WTC11 (cell line): Measurements from ENCODE around the gene TRAF7. TPM values are rescaled to one million over a fixed set of nuclear protein-coding genes. Genes with fewer than 3 reads are reported as not detected.

Source experiments
- ATAC-seq: fragments of 200-7000 bp; cut with Tn5 transposase; 2 replicates; pipeline ENCODE4 v1.10.0; 2021; ENCODE audit warnings: mild to moderate bottlenecking, moderate library complexity
- CTCF ChIA-PET: fragments of 300-600 bp; sonication (Branson Sonifier 250); formaldehyde crosslinking; loops from one replicate; lab custom pipeline; 2021; ENCODE audit warnings: antibody characterized with exemption; lab: Charles Lee
- POLR2A ChIA-PET: fragments of 350-600 bp; sonication (Branson Sonifier 250); formaldehyde crosslinking; loops from one replicate; lab custom pipeline; 2021; ENCODE audit warnings: antibody characterized with exemption; lab: Charles Lee
- DNase-seq: peaks from one replicate; pipeline ENCODE4 v3.0.0; 2021; ENCODE audit warnings: low spot score
- H3K27ac Mint-ChIP-seq: 2 replicates; pipeline ENCODE4 v1.8.0; 2021; ENCODE audit warnings: mixed read lengths
- H3K27me3 Mint-ChIP-seq: 2 replicates; pipeline ENCODE4 v1.8.0; 2021; ENCODE audit warnings: low read depth, mild to moderate bottlenecking, moderate library complexity, mixed read lengths
- H3K36me3 Mint-ChIP-seq: 2 replicates; pipeline ENCODE4 v1.8.0; 2021; ENCODE audit warnings: mixed read lengths
- H3K4me1 Mint-ChIP-seq: 2 replicates; pipeline ENCODE4 v1.8.0; 2022; ENCODE audit warnings: mixed read lengths
- H3K4me3 Mint-ChIP-seq: 2 replicates; pipeline ENCODE4 v1.8.0; 2021; ENCODE audit warnings: mild to moderate bottlenecking, moderate library complexity, mixed read lengths
- H3K9me3 Mint-ChIP-seq: 2 replicates; pipeline ENCODE4 v1.8.0; 2021; ENCODE audit warnings: mixed read lengths
- CREB1 ChIP-seq: sonication (generic); formaldehyde crosslinking; IDR thresholded peaks from 2 replicates; pipeline ENCODE4 v1.8.0; 2023; ENCODE audit warnings: mild to moderate bottlenecking, missing genetic modification reagents
- IRF2 ChIP-seq: sonication (generic); formaldehyde crosslinking; IDR thresholded peaks from 2 replicates; pipeline ENCODE4 v1.8.0; 2022; ENCODE audit warnings: low read depth, missing genetic modification reagents, borderline replicate concordance
- KAT7 ChIP-seq: sonication (generic); formaldehyde crosslinking; IDR thresholded peaks from 2 replicates; pipeline ENCODE4 v1.8.1; 2023; ENCODE audit warnings: missing genetic modification reagents, mild to moderate bottlenecking, borderline replicate concordance
- SMAD4 ChIP-seq: sonication (generic); formaldehyde crosslinking; IDR thresholded peaks from 2 replicates; pipeline ENCODE4 v1.8.0; 2022; ENCODE audit warnings: mild to moderate bottlenecking, missing genetic modification reagents
- SP1 ChIP-seq: sonication (generic); formaldehyde crosslinking; conservative IDR thresholded peaks from 2 replicates; pipeline ENCODE4 v1.8.1; 2022; ENCODE audit warnings: missing genetic modification reagents
- TCF7 ChIP-seq: sonication (generic); formaldehyde crosslinking; IDR thresholded peaks from 2 replicates; pipeline ENCODE4 v1.8.0; 2022; ENCODE audit warnings: mild to moderate bottlenecking, low read depth, missing genetic modification reagents, moderate library complexity
- TP53 ChIP-seq: sonication (generic); formaldehyde crosslinking; IDR thresholded peaks from 2 replicates; pipeline ENCODE4 v1.8.1; 2023; ENCODE audit warnings: mild to moderate bottlenecking, missing genetic modification reagents
- ZNF138 ChIP-seq: sonication (generic); formaldehyde crosslinking; conservative IDR thresholded peaks from 2 replicates; pipeline ENCODE4 v1.8.1; 2022; ENCODE audit warnings: mild to moderate bottlenecking, moderate library complexity, missing genetic modification reagents
- ZNF219 ChIP-seq: sonication (generic); formaldehyde crosslinking; IDR thresholded peaks from 2 replicates; pipeline ENCODE4 v1.8.0; 2023; ENCODE audit warnings: missing genetic modification reagents, mild to moderate bottlenecking, borderline replicate concordance
- ZNF416 ChIP-seq: fragments of 250-450 bp; sonication (Bioruptor Pico); IDR thresholded peaks from 2 replicates; pipeline ENCODE4 v1.9.0; 2021; ENCODE audit warnings: mild to moderate bottlenecking, inconsistent platforms
- total RNA-seq: library from RNA; stranded (reverse); gene quantifications from 3 replicates; pipeline ENCODE4 v1.2.3, GENCODE V29; 2021
- TF ChIP-seq, protein P1 (sequence below): sonication (generic); formaldehyde crosslinking; conservative IDR thresholded peaks from 2 replicates; pipeline ENCODE4 v1.8.1; 2022; ENCODE audit warnings: mild to moderate bottlenecking, missing genetic modification reagents
- TF ChIP-seq, protein P2 (sequence below): sonication (generic); formaldehyde crosslinking; IDR thresholded peaks from 2 replicates; pipeline ENCODE4 v1.8.1; 2023; ENCODE audit warnings: mild to moderate bottlenecking, missing genetic modification reagents
- TF ChIP-seq, protein P3 (sequence below): fragments of 250-450 bp; sonication (Bioruptor Pico); IDR thresholded peaks from 2 replicates; pipeline ENCODE4 v2.1.2; 2022; ENCODE audit warnings: mild to moderate bottlenecking, moderate library complexity
- TF ChIP-seq, protein P4 (sequence below): sonication (generic); formaldehyde crosslinking; IDR thresholded peaks from 2 replicates; pipeline ENCODE4 v1.8.0; 2023; ENCODE audit warnings: mild to moderate bottlenecking, missing genetic modification reagents
- TF ChIP-seq, protein P5 (sequence below): sonication (generic); formaldehyde crosslinking; IDR thresholded peaks from 2 replicates; pipeline ENCODE4 v1.8.0; 2022; ENCODE audit warnings: mild to moderate bottlenecking, missing genetic modification reagents
- TF ChIP-seq, protein P6 (sequence below): sonication (generic); formaldehyde crosslinking; IDR thresholded peaks from 2 replicates; pipeline ENCODE4 v1.8.0; 2023; ENCODE audit warnings: missing genetic modification reagents
- TF ChIP-seq, protein P7 (sequence below): sonication (generic); formaldehyde crosslinking; IDR thresholded peaks from 2 replicates; pipeline ENCODE4 v1.8.1; 2023; ENCODE audit warnings: mild to moderate bottlenecking, missing genetic modification reagents, borderline replicate concordance

The TRAF7 gene
- total RNA-seq, 1 experiment from 2014 or later = 148 TPM

DNA sequence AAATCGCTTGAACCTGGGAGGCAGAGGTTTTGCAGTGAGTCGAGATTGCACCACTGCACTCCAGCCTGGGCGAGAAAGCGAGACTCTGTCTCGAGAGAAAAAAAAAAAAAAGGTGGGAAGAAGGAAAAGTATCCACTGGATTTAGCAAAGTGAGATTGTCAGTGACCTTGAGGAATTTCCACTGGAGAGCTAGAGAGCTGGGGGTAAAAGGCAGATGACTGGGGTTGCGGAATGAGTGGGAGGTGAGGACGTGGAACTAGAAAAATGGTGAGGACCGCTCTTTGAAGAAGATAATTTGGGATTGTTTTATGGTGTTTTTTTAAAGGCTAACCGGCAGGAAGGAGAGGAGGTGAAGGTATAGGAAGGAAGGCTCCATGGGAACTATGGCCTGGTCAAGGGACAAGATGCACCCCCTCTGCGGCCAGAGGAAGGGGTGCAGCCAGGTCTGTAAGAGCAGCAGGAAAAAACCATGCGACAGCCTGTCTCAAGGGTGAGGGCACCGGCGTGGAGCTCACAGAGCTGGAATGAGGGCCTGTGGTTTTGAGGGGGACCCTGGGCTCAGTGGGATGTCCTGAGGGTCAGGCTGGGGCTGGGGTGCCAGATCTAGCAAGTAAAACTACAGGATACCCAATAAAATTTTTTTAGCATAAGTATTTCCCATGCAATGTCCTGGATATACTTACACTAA is 49.0 kb downstream of the TRAF7 start:
- Mint-ChIP-seq H3K27me3 (peaks cover 32% of the 10 kb centered on the region), H3K4me1 (peaks cover 11% of the 10 kb centered on the region), H3K27ac (0 out of 2 replicates have a peak overlapping the region, but pooled peaks have one; percentile 0), H3K4me3 (peak overlapping the region; percentile 60), H3K36me3 (peaks cover 14% of the 10 kb centered on the region), H3K9me3 (no peaks in the 10 kb centered on the region)
- no peak for TF ChIP-seq TCF7 (CRISPR knock-in tag)
- TF ChIP-seq, protein P1, sequence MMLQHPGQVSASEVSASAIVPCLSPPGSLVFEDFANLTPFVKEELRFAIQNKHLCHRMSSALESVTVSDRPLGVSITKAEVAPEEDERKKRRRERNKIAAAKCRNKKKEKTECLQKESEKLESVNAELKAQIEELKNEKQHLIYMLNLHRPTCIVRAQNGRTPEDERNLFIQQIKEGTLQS = no peak
- no peak for TF ChIP-seq SMAD4 (CRISPR knock-in tag)
- TF ChIP-seq TP53 (CRISPR knock-in tag) = 0 out of 2 replicates have a peak, but pooled peaks have one; percentile 14
- ChIA-PET CTCF (interaction anchor here (1.0 to 2.7 kb wide), 2 partner anchors 9 to 224 kb away, joined by 4 to 13 read pairs; partner anchors contain the start of gene CASKIN1), POLR2A (interaction anchor here (0.6 to 1.5 kb wide), 3 partner anchors 10 to 49 kb away, joined by 3 to 4 read pairs (median 3); partner anchors contain the start of genes ECI1, PGP and TRAF7)
- ATAC-seq (peak; percentile 4; the same call in 1 of the 2 replicates), DNase-seq (no peak)

DNA sequence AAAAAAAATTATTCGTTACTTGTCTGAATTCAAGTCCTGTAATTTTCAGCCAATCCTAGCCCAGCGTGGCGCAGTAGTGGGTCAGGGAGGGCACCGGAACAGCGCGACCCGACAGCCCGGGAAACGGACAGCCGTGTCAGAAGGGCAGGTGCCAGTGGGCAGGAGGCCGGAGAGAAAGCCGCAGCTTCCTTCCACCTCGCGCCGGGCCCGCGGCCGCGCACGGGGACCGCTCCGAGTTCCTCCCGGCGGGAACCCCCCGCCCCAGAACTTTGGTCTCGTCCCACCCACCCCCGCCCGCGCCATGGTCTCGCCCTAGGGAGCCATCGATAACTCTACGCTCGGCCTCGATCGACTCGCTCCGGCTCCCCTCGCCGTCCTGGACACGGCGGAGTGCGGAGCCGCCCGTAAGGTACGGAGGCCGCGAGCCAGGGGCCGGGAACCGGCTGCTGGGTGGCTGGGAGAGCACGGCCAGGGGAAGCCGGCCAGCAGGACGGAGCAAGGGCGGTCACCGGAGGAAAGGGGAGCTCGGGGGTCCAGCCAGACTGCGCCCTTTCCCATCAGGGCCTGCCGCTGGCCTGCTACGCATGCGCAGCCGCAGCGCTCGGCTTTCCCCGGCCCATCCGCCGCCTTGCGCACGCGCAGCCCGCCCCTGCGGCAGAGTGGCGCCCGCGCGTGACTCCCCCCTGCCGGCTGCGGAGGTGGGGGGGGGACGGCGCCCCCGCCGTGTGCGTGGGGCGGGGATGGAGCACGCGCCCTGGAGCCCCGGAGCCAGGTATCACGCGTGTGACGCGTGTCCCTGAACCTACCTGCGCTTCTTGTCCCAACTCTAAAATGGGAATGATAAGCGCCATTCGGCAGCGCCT is 49.8 kb downstream of the TRAF7 start, which contains the start of gene MLST8:
TSS of gene MLST8 (plus strand) at position 351 of the 863 bp plus-strand sequence. CDS start 632 bp downstream, outside the sequence.
- CTCF ChIA-PET = interaction anchor here (1.0 to 2.7 kb wide), 3 partner anchors 10 to 223 kb away, joined by 4 to 13 read pairs (median 4); partner anchors contain the start of genes CASKIN1 and TRAF7
- H3K4me3 Mint-ChIP-seq = peak within 1 kb of the TSS; percentile 80
- peak within 1 kb of the TSS; percentile 95 for H3K27ac Mint-ChIP-seq
- peaks cover 24% of the 10 kb centered on the region for H3K27me3 Mint-ChIP-seq
- peak; percentile 69 for DNase-seq
- peaks cover 14% of the 10 kb centered on the region for H3K36me3 Mint-ChIP-seq
- POLR2A ChIA-PET = interaction anchor here (0.6 to 1.5 kb wide), 5 partner anchors 9 to 50 kb away, joined by 3 to 4 read pairs (median 3); partner anchors contain the start of genes ECI1, PGP and TRAF7
- H3K4me1 Mint-ChIP-seq = peaks cover 13% of the 10 kb centered on the region
- no peaks in the 10 kb centered on the region for H3K9me3 Mint-ChIP-seq
- ATAC-seq = peak; percentile 69
- TF ChIP-seq KAT7 (CRISPR knock-in tag) (peak; percentile 38; the same call in 1 of the 2 replicates), CREB1 (CRISPR knock-in tag) (no peak), ZNF219 (CRISPR knock-in tag) (no peak), IRF2 (no peak), ZNF416 (CRISPR knock-in tag) (no peak), ZNF138 (no peak), SP1 (CRISPR knock-in tag) (peak; percentile 36; the same call in 1 of the 2 replicates)
- TF ChIP-seq, protein P2, sequence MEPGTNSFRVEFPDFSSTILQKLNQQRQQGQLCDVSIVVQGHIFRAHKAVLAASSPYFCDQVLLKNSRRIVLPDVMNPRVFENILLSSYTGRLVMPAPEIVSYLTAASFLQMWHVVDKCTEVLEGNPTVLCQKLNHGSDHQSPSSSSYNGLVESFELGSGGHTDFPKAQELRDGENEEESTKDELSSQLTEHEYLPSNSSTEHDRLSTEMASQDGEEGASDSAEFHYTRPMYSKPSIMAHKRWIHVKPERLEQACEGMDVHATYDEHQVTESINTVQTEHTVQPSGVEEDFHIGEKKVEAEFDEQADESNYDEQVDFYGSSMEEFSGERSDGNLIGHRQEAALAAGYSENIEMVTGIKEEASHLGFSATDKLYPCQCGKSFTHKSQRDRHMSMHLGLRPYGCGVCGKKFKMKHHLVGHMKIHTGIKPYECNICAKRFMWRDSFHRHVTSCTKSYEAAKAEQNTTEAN = peak; percentile 58; the same call in 1 of the 2 replicates
- TF ChIP-seq, protein P3, sequence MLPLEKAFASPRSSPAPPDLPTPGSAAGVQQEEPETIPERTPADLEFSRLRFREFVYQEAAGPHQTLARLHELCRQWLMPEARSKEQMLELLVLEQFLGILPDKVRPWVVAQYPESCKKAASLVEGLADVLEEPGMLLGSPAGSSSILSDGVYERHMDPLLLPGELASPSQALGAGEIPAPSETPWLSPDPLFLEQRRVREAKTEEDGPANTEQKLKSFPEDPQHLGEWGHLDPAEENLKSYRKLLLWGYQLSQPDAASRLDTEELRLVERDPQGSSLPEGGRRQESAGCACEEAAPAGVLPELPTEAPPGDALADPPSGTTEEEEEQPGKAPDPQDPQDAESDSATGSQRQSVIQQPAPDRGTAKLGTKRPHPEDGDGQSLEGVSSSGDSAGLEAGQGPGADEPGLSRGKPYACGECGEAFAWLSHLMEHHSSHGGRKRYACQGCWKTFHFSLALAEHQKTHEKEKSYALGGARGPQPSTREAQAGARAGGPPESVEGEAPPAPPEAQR (CRISPR knock-in tag) = no peak
- TF ChIP-seq, protein P4, sequence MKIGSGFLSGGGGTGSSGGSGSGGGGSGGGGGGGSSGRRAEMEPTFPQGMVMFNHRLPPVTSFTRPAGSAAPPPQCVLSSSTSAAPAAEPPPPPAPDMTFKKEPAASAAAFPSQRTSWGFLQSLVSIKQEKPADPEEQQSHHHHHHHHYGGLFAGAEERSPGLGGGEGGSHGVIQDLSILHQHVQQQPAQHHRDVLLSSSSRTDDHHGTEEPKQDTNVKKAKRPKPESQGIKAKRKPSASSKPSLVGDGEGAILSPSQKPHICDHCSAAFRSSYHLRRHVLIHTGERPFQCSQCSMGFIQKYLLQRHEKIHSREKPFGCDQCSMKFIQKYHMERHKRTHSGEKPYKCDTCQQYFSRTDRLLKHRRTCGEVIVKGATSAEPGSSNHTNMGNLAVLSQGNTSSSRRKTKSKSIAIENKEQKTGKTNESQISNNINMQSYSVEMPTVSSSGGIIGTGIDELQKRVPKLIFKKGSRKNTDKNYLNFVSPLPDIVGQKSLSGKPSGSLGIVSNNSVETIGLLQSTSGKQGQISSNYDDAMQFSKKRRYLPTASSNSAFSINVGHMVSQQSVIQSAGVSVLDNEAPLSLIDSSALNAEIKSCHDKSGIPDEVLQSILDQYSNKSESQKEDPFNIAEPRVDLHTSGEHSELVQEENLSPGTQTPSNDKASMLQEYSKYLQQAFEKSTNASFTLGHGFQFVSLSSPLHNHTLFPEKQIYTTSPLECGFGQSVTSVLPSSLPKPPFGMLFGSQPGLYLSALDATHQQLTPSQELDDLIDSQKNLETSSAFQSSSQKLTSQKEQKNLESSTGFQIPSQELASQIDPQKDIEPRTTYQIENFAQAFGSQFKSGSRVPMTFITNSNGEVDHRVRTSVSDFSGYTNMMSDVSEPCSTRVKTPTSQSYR (CRISPR knock-in tag) = no peak
- TF ChIP-seq, protein P5, sequence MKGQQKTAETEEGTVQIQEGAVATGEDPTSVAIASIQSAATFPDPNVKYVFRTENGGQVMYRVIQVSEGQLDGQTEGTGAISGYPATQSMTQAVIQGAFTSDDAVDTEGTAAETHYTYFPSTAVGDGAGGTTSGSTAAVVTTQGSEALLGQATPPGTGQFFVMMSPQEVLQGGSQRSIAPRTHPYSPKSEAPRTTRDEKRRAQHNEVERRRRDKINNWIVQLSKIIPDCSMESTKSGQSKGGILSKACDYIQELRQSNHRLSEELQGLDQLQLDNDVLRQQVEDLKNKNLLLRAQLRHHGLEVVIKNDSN = peak; percentile 16; the same call in 1 of the 2 replicates
- TF ChIP-seq, protein P6, sequence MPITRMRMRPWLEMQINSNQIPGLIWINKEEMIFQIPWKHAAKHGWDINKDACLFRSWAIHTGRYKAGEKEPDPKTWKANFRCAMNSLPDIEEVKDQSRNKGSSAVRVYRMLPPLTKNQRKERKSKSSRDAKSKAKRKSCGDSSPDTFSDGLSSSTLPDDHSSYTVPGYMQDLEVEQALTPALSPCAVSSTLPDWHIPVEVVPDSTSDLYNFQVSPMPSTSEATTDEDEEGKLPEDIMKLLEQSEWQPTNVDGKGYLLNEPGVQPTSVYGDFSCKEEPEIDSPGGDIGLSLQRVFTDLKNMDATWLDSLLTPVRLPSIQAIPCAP (CRISPR knock-in tag) = no peak
- TF ChIP-seq, protein P7, sequence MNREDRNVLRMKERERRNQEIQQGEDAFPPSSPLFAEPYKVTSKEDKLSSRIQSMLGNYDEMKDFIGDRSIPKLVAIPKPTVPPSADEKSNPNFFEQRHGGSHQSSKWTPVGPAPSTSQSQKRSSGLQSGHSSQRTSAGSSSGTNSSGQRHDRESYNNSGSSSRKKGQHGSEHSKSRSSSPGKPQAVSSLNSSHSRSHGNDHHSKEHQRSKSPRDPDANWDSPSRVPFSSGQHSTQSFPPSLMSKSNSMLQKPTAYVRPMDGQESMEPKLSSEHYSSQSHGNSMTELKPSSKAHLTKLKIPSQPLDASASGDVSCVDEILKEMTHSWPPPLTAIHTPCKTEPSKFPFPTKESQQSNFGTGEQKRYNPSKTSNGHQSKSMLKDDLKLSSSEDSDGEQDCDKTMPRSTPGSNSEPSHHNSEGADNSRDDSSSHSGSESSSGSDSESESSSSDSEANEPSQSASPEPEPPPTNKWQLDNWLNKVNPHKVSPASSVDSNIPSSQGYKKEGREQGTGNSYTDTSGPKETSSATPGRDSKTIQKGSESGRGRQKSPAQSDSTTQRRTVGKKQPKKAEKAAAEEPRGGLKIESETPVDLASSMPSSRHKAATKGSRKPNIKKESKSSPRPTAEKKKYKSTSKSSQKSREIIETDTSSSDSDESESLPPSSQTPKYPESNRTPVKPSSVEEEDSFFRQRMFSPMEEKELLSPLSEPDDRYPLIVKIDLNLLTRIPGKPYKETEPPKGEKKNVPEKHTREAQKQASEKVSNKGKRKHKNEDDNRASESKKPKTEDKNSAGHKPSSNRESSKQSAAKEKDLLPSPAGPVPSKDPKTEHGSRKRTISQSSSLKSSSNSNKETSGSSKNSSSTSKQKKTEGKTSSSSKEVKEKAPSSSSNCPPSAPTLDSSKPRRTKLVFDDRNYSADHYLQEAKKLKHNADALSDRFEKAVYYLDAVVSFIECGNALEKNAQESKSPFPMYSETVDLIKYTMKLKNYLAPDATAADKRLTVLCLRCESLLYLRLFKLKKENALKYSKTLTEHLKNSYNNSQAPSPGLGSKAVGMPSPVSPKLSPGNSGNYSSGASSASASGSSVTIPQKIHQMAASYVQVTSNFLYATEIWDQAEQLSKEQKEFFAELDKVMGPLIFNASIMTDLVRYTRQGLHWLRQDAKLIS (CRISPR knock-in tag) = no peak
